HEK293 (cell line): ENCODE results near the gene CD53.

Source experiments
- CTCF ChIA-PET: fragments of 350-600 bp; formaldehyde crosslinking; extraction: SDS; loops from one replicate; lab custom pipeline; 2021; ENCODE audit warnings: antibody characterized with exemption; lab: Yijun Ruan, JAX
- POLR2A ChIA-PET: fragments of 300-600 bp; formaldehyde crosslinking; extraction: SDS; loops from one replicate; lab custom pipeline; 2020; ENCODE audit warnings: antibody characterized with exemption, inconsistent platforms; lab: Yijun Ruan, JAX
- H3K27ac ChIP-seq: fragments of 200-500 bp; sonication (Bioruptor generic); 2 replicates; pipeline ENCODE4 v1.5.1; 2014; ENCODE audit warnings: low read depth, low read length, control low read depth, inconsistent platforms; ENCODE audit errors: extremely low read depth
- H3K36me3 ChIP-seq, 2 experiments: fragments of 200-500 bp in 1 of 2; sonication (Bioruptor generic) in 1 of 2; 1 replicate in 1 of 2; 2 replicates in 1 of 2; pipeline ENCODE4 v1.5.1; 2014 to 2017; ENCODE audit warnings: inconsistent platforms in 2 of 2, low read length in 2 of 2; ENCODE audit not compliant: control insufficient read depth in 2 of 2, insufficient read depth in 1 of 2
- H3K4me1 ChIP-seq: fragments of 200-500 bp; sonication (Bioruptor generic); 2 replicates; pipeline ENCODE4 v1.5.1; 2014; ENCODE audit warnings: mild to moderate bottlenecking, low read length, inconsistent platforms; ENCODE audit not compliant: control insufficient read depth, insufficient read depth
- H3K4me3 ChIP-seq: 2 replicates; pipeline ENCODE4 v1.5.1; 2011; ENCODE audit warnings: low read depth, mild to moderate bottlenecking, control low read depth, low read length, moderate library complexity
- H3K9me3 ChIP-seq: fragments of 200-500 bp; sonication (Bioruptor generic); 2 replicates; pipeline ENCODE4 v1.5.1; 2014; ENCODE audit warnings: low read depth, low read length, inconsistent platforms; ENCODE audit not compliant: control insufficient read depth, insufficient read depth
- GFI1B ChIP-seq: fragments of 450-650 bp; formaldehyde crosslinking; IDR thresholded peaks from 2 replicates; pipeline ENCODE4 v1.5.1; 2016; ENCODE audit warnings: missing biosample characterization, missing genetic modification characterization
- GLI4 ChIP-seq: fragments of 450-650 bp; formaldehyde crosslinking; IDR thresholded peaks from 2 replicates; pipeline ENCODE4 v1.5.1; 2016; ENCODE audit warnings: missing biosample characterization, missing genetic modification characterization
- GLIS2 ChIP-seq: fragments of 450-650 bp; formaldehyde crosslinking; IDR thresholded peaks from 2 replicates; pipeline ENCODE4 v1.5.1; 2016; ENCODE audit warnings: missing biosample characterization, missing genetic modification characterization
- IKZF3 ChIP-seq: fragments of 450-650 bp; IDR thresholded peaks from 2 replicates; pipeline ENCODE4 v1.5.0; 2018; ENCODE audit warnings: missing biosample characterization, mild to moderate bottlenecking, missing genetic modification characterization, moderate library complexity
- SP2 ChIP-seq: fragments of 450-650 bp; formaldehyde crosslinking; IDR thresholded peaks from 2 replicates; pipeline ENCODE4 v1.5.1; 2016; ENCODE audit warnings: missing biosample characterization, missing genetic modification characterization
- WT1 ChIP-seq: fragments of 450-650 bp; formaldehyde crosslinking; IDR thresholded peaks from 2 replicates; pipeline ENCODE4 v1.5.1; 2016; ENCODE audit warnings: missing biosample characterization, missing genetic modification characterization
- ZBTB48 ChIP-seq: fragments of 450-650 bp; formaldehyde crosslinking; IDR thresholded peaks from 2 replicates; pipeline ENCODE4 v1.5.1; 2016; ENCODE audit warnings: missing biosample characterization, missing genetic modification characterization
- ZFP37 ChIP-seq: fragments of 450-650 bp; formaldehyde crosslinking; IDR thresholded peaks from 2 replicates; pipeline ENCODE4 v1.5.1; 2016; ENCODE audit warnings: missing biosample characterization, missing genetic modification characterization
- ZNF175 ChIP-seq: fragments of 450-650 bp; formaldehyde crosslinking; IDR thresholded peaks from 2 replicates; pipeline ENCODE4 v1.5.1; 2016; ENCODE audit warnings: missing biosample characterization, missing genetic modification characterization
- ZNF211 ChIP-seq: fragments of 450-650 bp; formaldehyde crosslinking; IDR thresholded peaks from 2 replicates; pipeline ENCODE4 v1.5.1; 2016; ENCODE audit warnings: low read depth, missing biosample characterization, missing genetic modification characterization
- ZNF248 ChIP-seq: fragments of 450-650 bp; formaldehyde crosslinking; IDR thresholded peaks from 2 replicates; pipeline ENCODE4 v1.5.1; 2017; ENCODE audit warnings: missing biosample characterization, missing genetic modification characterization
- ZNF335 ChIP-seq: fragments of 450-650 bp; formaldehyde crosslinking; conservative IDR thresholded peaks from 2 replicates; pipeline ENCODE4 v1.5.1; 2016; ENCODE audit warnings: missing biosample characterization, missing genetic modification characterization
- ZNF404 ChIP-seq: fragments of 450-650 bp; formaldehyde crosslinking; IDR thresholded peaks from 2 replicates; pipeline ENCODE4 v1.5.1; 2017; ENCODE audit warnings: missing biosample characterization, missing genetic modification characterization
- ZNF558 ChIP-seq: fragments of 450-650 bp; formaldehyde crosslinking; IDR thresholded peaks from 2 replicates; pipeline ENCODE4 v1.5.1; 2016; ENCODE audit warnings: missing biosample characterization, missing genetic modification characterization
- ZNF677 ChIP-seq: fragments of 450-650 bp; IDR thresholded peaks from 2 replicates; pipeline ENCODE4 v1.5.0; 2018; ENCODE audit warnings: missing biosample characterization, mild to moderate bottlenecking, missing genetic modification characterization, moderate library complexity
- ZNF768 ChIP-seq: fragments of 450-650 bp; formaldehyde crosslinking; IDR thresholded peaks from 2 replicates; pipeline ENCODE4 v1.5.1; 2018; ENCODE audit warnings: missing biosample characterization, mild to moderate bottlenecking, missing genetic modification characterization
- ZNF785 ChIP-seq: fragments of 450-650 bp; formaldehyde crosslinking; IDR thresholded peaks from 2 replicates; pipeline ENCODE4 v1.5.1; 2016; ENCODE audit warnings: missing biosample characterization, missing genetic modification characterization
- ZNF837 ChIP-seq: fragments of 450-650 bp; formaldehyde crosslinking; IDR thresholded peaks from 2 replicates; pipeline ENCODE4 v1.5.1; 2016; ENCODE audit warnings: missing biosample characterization, missing genetic modification characterization
- TF ChIP-seq, protein P1 (sequence below): fragments of 450-650 bp; formaldehyde crosslinking; IDR thresholded peaks from 2 replicates; pipeline ENCODE4; 2016; ENCODE audit warnings: missing biosample characterization, missing genetic modification characterization
- TF ChIP-seq, protein P2 (sequence below): fragments of 450-650 bp; formaldehyde crosslinking; IDR thresholded peaks from 2 replicates; pipeline ENCODE4 v1.5.1; 2016; ENCODE audit warnings: missing biosample characterization, missing genetic modification characterization
- TF ChIP-seq, protein P3 (sequence below): fragments of 450-650 bp; IDR thresholded peaks from 2 replicates; pipeline ENCODE4 v1.5.1; 2018; ENCODE audit warnings: missing biosample characterization, missing genetic modification characterization
- TF ChIP-seq, protein P4 (sequence below): fragments of 450-650 bp; formaldehyde crosslinking; IDR thresholded peaks from 2 replicates; pipeline ENCODE4 v1.5.1; 2016; ENCODE audit warnings: missing biosample characterization, missing genetic modification characterization
- TF ChIP-seq, protein P5 (sequence below): fragments of 450-650 bp; formaldehyde crosslinking; IDR thresholded peaks from 2 replicates; pipeline ENCODE4 v1.5.1; 2016; ENCODE audit warnings: missing biosample characterization, missing genetic modification characterization
- TF ChIP-seq, protein P6 (sequence below): fragments of 450-650 bp; formaldehyde crosslinking; IDR thresholded peaks from 2 replicates; pipeline ENCODE4 v1.5.1; 2016; ENCODE audit warnings: missing biosample characterization, missing genetic modification characterization

Gene CD53

DNA sequence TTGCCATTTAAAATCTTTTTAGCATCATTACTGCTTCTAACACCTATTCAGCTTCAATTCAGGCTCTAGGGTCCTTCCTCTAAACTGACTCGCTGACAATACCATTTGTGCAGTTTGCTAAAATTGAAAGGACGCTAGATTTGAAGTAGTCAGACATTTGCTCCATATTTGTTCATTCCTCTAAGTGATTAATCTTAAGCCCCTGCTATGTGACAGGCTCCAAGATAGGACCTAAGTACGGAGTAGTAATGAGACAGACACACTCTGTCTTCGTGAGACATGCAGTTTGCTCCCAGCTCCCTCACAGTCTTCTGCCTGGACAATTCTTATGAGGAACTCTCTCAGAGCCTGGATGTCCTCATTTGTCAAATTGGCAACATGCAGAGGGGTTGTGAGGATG, 26.1 kb upstream of the CD53 start (continued):
- no peak for TF ChIP-seq WT1 (tag by site-specific recombination)

DNA sequence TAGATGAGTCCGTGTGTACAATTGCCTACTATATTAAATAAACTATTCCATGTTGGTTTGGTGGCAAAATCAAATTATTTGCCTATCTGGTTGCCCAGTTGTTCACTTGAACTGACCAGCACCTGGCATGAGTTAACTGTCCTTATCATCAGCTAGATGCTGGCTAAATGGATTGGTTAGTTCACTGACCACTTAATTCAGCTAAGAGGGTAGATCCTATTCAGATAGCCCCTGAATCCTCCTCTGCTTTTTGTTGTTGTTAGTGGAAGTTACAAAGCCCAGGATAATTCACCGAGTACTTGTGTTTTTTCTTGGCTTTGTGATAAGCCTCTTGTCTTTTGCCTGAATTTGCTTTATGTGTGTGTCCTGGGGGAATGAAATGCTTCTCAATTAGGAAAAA, 22.8 kb upstream of the CD53 start:
- Histone ChIP-seq H3K27ac (no peak overlapping the region), H3K4me1 (no peaks in the 10 kb centered on the region), H3K9me3 (no peaks in the 10 kb centered on the region), H3K36me3 (no peaks in the 10 kb centered on the region), H3K4me3 (no peak overlapping the region)
- CTCF ChIA-PET = no interaction called here
- no peak for TF ChIP-seq IKZF3 (tag by site-specific recombination)
- no peak for TF ChIP-seq ZNF677 (tag by site-specific recombination)
- no peak for TF ChIP-seq ZBTB48 (tag by site-specific recombination)
- no peak for TF ChIP-seq ZNF558 (tag by site-specific recombination)
- no peak for TF ChIP-seq ZNF785 (tag by site-specific recombination)
- TF ChIP-seq ZNF175 (tag by site-specific recombination) = no peak
- TF ChIP-seq SP2 = no peak
- no peak for TF ChIP-seq GFI1B
- no peak for TF ChIP-seq ZNF248 (tag by site-specific recombination)
- TF ChIP-seq, protein P1, sequence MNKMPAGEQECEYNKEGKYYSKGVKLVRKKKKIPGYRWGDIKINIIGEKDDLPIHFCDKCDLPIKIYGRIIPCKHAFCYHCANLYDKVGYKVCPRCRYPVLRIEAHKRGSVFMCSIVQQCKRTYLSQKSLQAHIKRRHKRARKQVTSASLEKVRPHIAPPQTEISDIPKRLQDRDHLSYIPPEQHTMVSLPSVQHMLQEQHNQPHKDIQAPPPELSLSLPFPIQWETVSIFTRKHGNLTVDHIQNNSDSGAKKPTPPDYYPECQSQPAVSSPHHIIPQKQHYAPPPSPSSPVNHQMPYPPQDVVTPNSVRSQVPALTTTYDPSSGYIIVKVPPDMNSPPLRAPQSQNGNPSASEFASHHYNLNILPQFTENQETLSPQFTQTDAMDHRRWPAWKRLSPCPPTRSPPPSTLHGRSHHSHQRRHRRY (tag by site-specific recombination) = no peak
- TF ChIP-seq, protein P2, sequence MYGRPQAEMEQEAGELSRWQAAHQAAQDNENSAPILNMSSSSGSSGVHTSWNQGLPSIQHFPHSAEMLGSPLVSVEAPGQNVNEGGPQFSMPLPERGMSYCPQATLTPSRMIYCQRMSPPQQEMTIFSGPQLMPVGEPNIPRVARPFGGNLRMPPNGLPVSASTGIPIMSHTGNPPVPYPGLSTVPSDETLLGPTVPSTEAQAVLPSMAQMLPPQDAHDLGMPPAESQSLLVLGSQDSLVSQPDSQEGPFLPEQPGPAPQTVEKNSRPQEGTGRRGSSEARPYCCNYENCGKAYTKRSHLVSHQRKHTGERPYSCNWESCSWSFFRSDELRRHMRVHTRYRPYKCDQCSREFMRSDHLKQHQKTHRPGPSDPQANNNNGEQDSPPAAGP = no peak
- TF ChIP-seq, protein P3, sequence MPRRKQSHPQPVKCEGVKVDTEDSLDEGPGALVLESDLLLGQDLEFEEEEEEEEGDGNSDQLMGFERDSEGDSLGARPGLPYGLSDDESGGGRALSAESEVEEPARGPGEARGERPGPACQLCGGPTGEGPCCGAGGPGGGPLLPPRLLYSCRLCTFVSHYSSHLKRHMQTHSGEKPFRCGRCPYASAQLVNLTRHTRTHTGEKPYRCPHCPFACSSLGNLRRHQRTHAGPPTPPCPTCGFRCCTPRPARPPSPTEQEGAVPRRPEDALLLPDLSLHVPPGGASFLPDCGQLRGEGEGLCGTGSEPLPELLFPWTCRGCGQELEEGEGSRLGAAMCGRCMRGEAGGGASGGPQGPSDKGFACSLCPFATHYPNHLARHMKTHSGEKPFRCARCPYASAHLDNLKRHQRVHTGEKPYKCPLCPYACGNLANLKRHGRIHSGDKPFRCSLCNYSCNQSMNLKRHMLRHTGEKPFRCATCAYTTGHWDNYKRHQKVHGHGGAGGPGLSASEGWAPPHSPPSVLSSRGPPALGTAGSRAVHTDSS = no peak
- no peak for TF ChIP-seq ZNF211 (tag by site-specific recombination)
- TF ChIP-seq GLI4 (tag by site-specific recombination) = no peak
- TF ChIP-seq ZNF768 (tag by site-specific recombination) = no peak
- TF ChIP-seq ZNF404 (tag by site-specific recombination) = no peak
- TF ChIP-seq ZNF335 (tag by site-specific recombination) = no peak
- POLR2A ChIA-PET = no interaction called here

DNA sequence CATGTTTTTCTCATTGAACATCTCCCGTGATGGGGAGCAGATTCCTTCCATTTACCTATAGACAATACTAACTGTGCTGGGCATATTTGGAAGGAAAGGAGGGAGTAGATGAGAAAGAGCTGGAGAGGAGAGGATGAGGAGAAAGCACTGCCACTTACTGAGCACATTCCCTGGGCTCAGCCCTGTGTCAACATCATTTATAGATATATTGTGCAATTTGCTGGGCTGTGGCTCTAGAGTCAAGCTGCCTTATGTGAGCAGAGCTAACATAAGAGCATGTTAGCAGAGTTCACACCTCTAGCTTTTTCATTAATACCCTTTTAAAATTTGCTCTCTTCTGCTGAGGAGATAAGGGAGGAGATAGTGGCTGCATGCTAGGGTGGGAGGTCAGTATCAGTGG, 22.3 kb upstream of the CD53 start:
- Histone ChIP-seq H3K4me3 (no peak overlapping the region), H3K4me1 (no peaks in the 10 kb centered on the region), H3K36me3 (no peaks in the 10 kb centered on the region), H3K27ac (no peak overlapping the region), H3K9me3 (no peaks in the 10 kb centered on the region)
- ChIA-PET CTCF (no interaction called here), POLR2A (no interaction called here)
- TF ChIP-seq, protein P4, sequence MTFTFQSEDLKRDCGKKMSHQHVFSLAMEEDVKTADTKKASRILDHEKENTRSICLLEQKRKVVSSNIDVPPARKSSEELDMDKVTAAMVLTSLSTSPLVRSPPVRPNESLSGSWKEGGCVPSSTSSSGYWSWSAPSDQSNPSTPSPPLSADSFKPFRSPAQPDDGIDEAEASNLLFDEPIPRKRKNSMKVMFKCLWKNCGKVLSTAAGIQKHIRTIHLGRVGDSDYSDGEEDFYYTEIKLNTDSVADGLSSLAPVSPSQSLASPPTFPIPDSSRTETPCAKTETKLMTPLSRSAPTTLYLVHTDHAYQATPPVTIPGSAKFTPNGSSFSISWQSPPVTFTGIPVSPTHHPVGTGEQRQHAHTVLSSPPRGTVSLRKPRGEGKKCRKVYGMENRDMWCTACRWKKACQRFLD = no peak
- TF ChIP-seq ZFP37 (tag by site-specific recombination) (no peak), ZNF837 (tag by site-specific recombination) (no peak), GLI4 (tag by site-specific recombination) (no peak), GLIS2 (tag by site-specific recombination) (no peak)
- TF ChIP-seq, protein P5, sequence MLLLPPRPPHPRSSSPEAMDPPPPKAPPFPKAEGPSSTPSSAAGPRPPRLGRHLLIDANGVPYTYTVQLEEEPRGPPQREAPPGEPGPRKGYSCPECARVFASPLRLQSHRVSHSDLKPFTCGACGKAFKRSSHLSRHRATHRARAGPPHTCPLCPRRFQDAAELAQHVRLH (tag by site-specific recombination) = no peak
- TF ChIP-seq, protein P6, sequence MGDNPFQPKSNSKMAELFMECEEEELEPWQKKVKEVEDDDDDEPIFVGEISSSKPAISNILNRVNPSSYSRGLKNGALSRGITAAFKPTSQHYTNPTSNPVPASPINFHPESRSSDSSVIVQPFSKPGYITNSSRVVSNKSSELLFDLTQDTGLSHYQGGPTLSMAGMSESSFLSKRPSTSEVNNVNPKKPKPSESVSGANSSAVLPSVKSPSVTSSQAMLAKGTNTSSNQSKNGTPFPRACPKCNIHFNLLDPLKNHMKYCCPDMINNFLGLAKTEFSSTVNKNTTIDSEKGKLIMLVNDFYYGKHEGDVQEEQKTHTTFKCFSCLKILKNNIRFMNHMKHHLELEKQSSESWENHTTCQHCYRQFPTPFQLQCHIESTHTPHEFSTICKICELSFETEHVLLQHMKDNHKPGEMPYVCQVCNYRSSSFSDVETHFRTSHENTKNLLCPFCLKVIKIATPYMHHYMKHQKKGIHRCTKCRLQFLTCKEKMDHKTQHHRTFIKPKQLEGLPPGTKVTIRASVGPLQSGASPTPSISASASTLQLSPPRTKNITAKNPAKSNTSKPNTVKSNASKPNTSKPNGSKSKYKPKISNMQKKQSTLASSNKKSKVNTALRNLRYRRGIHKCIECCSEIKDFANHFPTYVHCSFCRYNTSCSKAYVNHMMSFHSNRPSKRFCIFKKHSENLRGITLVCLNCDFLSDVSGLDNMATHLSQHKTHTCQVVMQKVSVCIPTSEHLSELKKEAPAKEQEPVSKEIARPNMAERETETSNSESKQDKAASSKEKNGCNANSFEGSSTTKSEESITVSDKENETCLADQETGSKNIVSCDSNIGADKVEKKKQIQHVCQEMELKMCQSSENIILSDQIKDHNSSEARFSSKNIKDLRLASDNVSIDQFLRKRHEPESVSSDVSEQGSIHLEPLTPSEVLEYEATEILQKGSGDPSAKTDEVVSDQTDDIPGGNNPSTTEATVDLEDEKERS (tag by site-specific recombination) = no peak
